Measurements from ENCODE around the gene PCSK7.
"Not testable (repeated sequence)": the region's sequence is repeated elsewhere in the genome, so short reads cannot be mapped to it uniquely, and the experiment has no call there.

The PCSK7 gene

GRCh38 chr11:117217141-117218084 is 14.5 kb downstream of the PCSK7 start:
- no peak for DNase-seq (ENCODE audit: low read depth, low spot score)

- no peak for DNase-seq (ENCODE audit: low read depth, low spot score)
Measured at GRCh38 chr11:117214404-117215110, 17.3 kb downstream of the PCSK7 start.

GRCh38 chr11:117212697-117213355 is 19.0 kb downstream of the PCSK7 start:
- no peak for DNase-seq (ENCODE audit: low read depth, low spot score)

- no peak for DNase-seq (ENCODE audit: low read depth, low spot score)
Measured at GRCh38 chr11:117210620-117211019, 21.3 kb downstream of the PCSK7 start.

GRCh38 chr11:117209351-117210125 is 22.3 kb downstream of the PCSK7 start:
- DNase-seq (ENCODE audit: low read depth, low spot score): not testable (repeated sequence)

- not testable (repeated sequence) for DNase-seq (ENCODE audit: low read depth, low spot score)
Measured at GRCh38 chr11:117208710-117209109, 23.2 kb downstream of the PCSK7 start.

GRCh38 chr11:117207481-117207880 is 24.4 kb downstream of the PCSK7 start:
- not testable (repeated sequence) for DNase-seq (ENCODE audit: low read depth, low spot score)

GRCh38 chr11:117206859-117207258 is 25.0 kb downstream of the PCSK7 start:
- not testable (repeated sequence) for DNase-seq (ENCODE audit: low read depth, low spot score)

GRCh38 chr11:117206111-117206510 is 25.8 kb downstream of the PCSK7 start:
- not testable (repeated sequence) for DNase-seq (ENCODE audit: low read depth, low spot score)

- no peak for DNase-seq (ENCODE audit: low read depth, low spot score)
Measured at GRCh38 chr11:117205211-117205818, 26.6 kb downstream of the PCSK7 start.

GRCh38 chr11:117204283-117205080 is 27.4 kb downstream of the PCSK7 start:
- no peak for DNase-seq (ENCODE audit: low read depth, low spot score)

GRCh38 chr11:117203069-117203407 is 28.8 kb downstream of the PCSK7 start:
- DNase-seq (ENCODE audit: low read depth, low spot score): no peak

- no peak for DNase-seq (ENCODE audit: low read depth, low spot score)
Measured at GRCh38 chr11:117202386-117203068, 29.3 kb downstream of the PCSK7 start.

- no peak for DNase-seq (ENCODE audit: low read depth, low spot score)
Measured at GRCh38 chr11:117201658-117202305, 30.1 kb downstream of the PCSK7 start.

- no peak for DNase-seq (ENCODE audit: low read depth, low spot score)
Measured at GRCh38 chr11:117200813-117201657, 30.8 kb downstream of the PCSK7 start.

GRCh38 chr11:117199916-117200812 is 31.7 kb downstream of the PCSK7 start:
- DNase-seq (ENCODE audit: low read depth, low spot score): no peak
